Upper lobe of right lung (tissue), 1 donor: ENCODE data around the gene GAPVD1. TPM values are rescaled to one million over a fixed set of nuclear protein-coding genes. Genes with fewer than 3 reads are reported as not detected.
A peak's percentile ranks its signal among the peaks of the same experiment; 100 is the strongest.
"Not testable (repeated sequence)": the region's sequence is repeated elsewhere in the genome, so short reads cannot be mapped to it uniquely, and the experiment has no call there.

Source experiments
- ATAC-seq: fragments of 200-7000 bp; cut with Tn5 transposase; one replicate; pipeline ENCODE4 v1.9.1; 2020; ENCODE audit warnings: mild to moderate bottlenecking, moderate library complexity
- DNase-seq: peaks from one replicate; pipeline ENCODE4 v3.0.0-alpha.2; 2020
- H3K27ac ChIP-seq: fragments of 200-600 bp; one replicate; pipeline ENCODE4 v1.8.0; 2022
- H3K27me3 ChIP-seq: fragments of 200-600 bp; one replicate; pipeline ENCODE4 v1.8.0; 2022; ENCODE audit warnings: mild to moderate bottlenecking
- H3K36me3 ChIP-seq: fragments of 200-600 bp; one replicate; pipeline ENCODE4 v1.8.0; 2022
- H3K4me1 ChIP-seq: fragments of 200-600 bp; one replicate; pipeline ENCODE4 v1.8.0; 2022
- H3K4me3 ChIP-seq: fragments of 200-600 bp; one replicate; pipeline ENCODE4 v1.8.0; 2022; ENCODE audit warnings: mild to moderate bottlenecking
- H3K9me3 ChIP-seq: fragments of 200-600 bp; one replicate; pipeline ENCODE4 v1.8.0; 2022
- CTCF ChIP-seq: fragments of 200-600 bp; IDR thresholded peaks from one replicate; pipeline ENCODE4 v1.8.0; 2022; ENCODE audit warnings: antibody characterized with exemption
- intact Hi-C: fragments of 100-400 bp; cut with DNase I; formaldehyde crosslinking; loops from one replicate; pipeline ENCODE4 v1.11.0; 2022
- long read RNA-seq: library from polyadenylated mRNA; unstranded; transcript quantifications from one replicate; pipeline ENCODE4 v2.0.0, GENCODE V29; 2021
- total RNA-seq: library from RNA; stranded (reverse); fragmentation: NEBNext Ultra II Directional; extraction: Animal tissue kit (Norgen Biotek cat#: 25700); gene quantifications from one replicate; pipeline ENCODE4 v1.2.1, GENCODE V29; 2021
- donor health status: DM: no; HTN: yes; CAD: no; lungs with severe emphysema.

Gene GAPVD1
- 68.9 TPM for total RNA-seq
- long read RNA-seq, partial matches to known transcripts = 11 of 25 reads
- long read RNA-seq, other reads (novel, unspliced or antisense) = 14 of 25 reads

GRCh38 chr9:125261501-125262293 is at the start of gene GAPVD1:
Gene GAPVD1, plus strand, starts transcription at chr9:125261826. Its CDS starts 37,096 bp downstream, at chr9:125298922.
- DNase-seq = peak; percentile 96
- H3K4me3 ChIP-seq = peak within 1 kb of the TSS; percentile 96
- peak within 1 kb of the TSS; percentile 89 for H3K27ac ChIP-seq
- peak; percentile 99 for ATAC-seq
- peaks cover under 1% of the 10 kb centered on the region for H3K36me3 ChIP-seq
- no peaks in the 10 kb centered on the region for H3K9me3 ChIP-seq
- peaks cover 19% of the 10 kb centered on the region for H3K4me1 ChIP-seq
- TF ChIP-seq CTCF = no peak
- intact Hi-C loops = no loop called here
- H3K27me3 ChIP-seq = no peaks in the 10 kb centered on the region

DNA sequence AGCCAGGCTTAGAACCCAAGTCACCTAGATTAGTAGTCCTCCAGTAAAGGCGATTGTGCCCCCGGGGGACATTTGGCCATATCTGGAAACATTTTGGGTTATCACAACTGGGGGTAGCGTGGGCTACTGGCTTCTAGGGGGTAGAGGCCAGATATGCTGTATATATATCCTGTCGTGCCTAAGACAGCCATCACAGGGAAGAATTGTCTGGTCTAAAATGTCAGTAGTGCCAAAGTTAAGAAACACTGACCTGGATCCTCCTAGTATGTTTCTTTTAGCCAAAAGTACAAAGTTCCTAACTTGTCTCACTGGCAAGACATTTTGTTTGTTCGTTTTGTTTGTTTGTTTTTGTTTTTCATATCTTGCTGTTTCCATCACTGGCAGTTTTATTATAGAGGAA is 47.4 kb upstream of the GAPVD1 start:
- no peak for TF ChIP-seq CTCF
- Histone ChIP-seq H3K4me1 (no peaks in the 10 kb centered on the region), H3K27ac (no peak overlapping the region), H3K27me3 (no peaks in the 10 kb centered on the region), H3K4me3 (no peak overlapping the region), H3K36me3 (peaks cover 54% of the 10 kb centered on the region), H3K9me3 (no peaks in the 10 kb centered on the region)
- intact Hi-C loops = no loop called here
- ATAC-seq (no peak), DNase-seq (no peak)

GRCh38 chr9:125218621-125219020 is 43.0 kb upstream of the GAPVD1 start:
- no peak for TF ChIP-seq CTCF
- DNase-seq = no peak
- no peaks in the 10 kb centered on the region for H3K4me1 ChIP-seq
- no peak overlapping the region for H3K27ac ChIP-seq
- no peaks in the 10 kb centered on the region for H3K9me3 ChIP-seq
- intact Hi-C loops = no loop called here
- peaks cover 48% of the 10 kb centered on the region for H3K36me3 ChIP-seq
- no peak for ATAC-seq
- no peaks in the 10 kb centered on the region for H3K27me3 ChIP-seq
- H3K4me3 ChIP-seq = no peak overlapping the region

- H3K4me3 ChIP-seq, H3K9me3 ChIP-seq, H3K27me3 ChIP-seq, DNase-seq, ATAC-seq, H3K4me1 ChIP-seq, intact Hi-C loops, H3K27ac ChIP-seq: not testable (repeated sequence)
- H3K36me3 ChIP-seq = peaks cover 57% of the 10 kb centered on the region
Measured at GRCh38 chr9:125224858-125225257, 36.8 kb upstream of the GAPVD1 start.

- Histone ChIP-seq H3K27me3 (no peaks in the 10 kb centered on the region), H3K4me3 (no peak overlapping the region), H3K4me1 (no peaks in the 10 kb centered on the region), H3K27ac (no peak overlapping the region), H3K36me3 (peaks cover 50% of the 10 kb centered on the region), H3K9me3 (no peaks in the 10 kb centered on the region)
- DNase-seq = no peak
- ATAC-seq = no peak
- intact Hi-C loops = no loop called here
- no peak for TF ChIP-seq CTCF
Measured at GRCh38 chr9:125227761-125228160, 33.9 kb upstream of the GAPVD1 start.

DNA sequence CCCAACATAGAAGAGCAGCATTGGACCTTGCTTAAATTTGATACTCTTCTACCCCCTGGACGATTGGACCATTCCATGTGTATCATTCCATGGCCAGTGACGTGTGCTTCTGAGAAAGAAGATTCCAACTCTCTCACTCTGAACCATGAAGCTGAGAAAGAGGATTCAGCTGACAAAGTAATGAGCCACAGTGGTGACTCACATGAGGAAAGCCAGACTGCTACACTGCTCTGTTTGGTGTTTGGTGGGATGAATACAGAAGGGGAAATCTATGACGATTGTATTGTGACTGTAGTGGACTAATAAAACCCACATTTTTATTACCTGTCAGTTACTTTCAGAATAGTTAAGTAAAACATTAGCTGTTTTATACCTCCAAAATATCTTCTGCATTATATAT is 27.9 kb upstream of the GAPVD1 start:
- no peaks in the 10 kb centered on the region for H3K9me3 ChIP-seq
- H3K27ac ChIP-seq = no peak overlapping the region
- peaks cover 41% of the 10 kb centered on the region for H3K4me1 ChIP-seq
- no peak for TF ChIP-seq CTCF
- no peak for DNase-seq
- no peak for ATAC-seq
- intact Hi-C loops = no loop called here
- H3K27me3 ChIP-seq = no peaks in the 10 kb centered on the region
- H3K36me3 ChIP-seq = peaks cover 70% of the 10 kb centered on the region
- no peak overlapping the region for H3K4me3 ChIP-seq

DNA sequence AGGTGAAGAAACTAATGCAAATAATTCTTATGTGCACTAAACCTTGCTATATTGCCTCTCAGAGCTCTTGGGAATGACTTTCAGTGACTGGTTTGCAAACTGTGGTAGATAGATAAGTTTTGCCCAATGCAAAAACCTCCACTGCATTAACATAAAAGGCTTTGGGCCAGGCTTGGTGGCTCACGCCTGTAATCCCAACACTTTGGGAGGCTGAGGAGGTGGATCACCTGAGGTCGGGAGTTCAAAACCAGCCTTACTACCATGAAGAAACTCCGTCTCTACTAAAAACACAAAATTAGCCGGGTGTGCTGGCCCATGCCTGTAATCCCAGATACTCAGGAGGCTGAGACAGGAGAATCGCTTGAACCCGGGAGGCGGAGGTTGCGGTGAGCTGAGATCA is 27.5 kb upstream of the GAPVD1 start:
- H3K27ac ChIP-seq, H3K4me3 ChIP-seq, H3K27me3 ChIP-seq, intact Hi-C loops, H3K9me3 ChIP-seq, ATAC-seq, DNase-seq: not testable (repeated sequence)
- peaks cover 45% of the 10 kb centered on the region for H3K4me1 ChIP-seq
- peaks cover 73% of the 10 kb centered on the region for H3K36me3 ChIP-seq
